A549 (cell line): ENCODE data around the gene RBM14. TPM values are rescaled to one million over a fixed set of nuclear protein-coding genes. Genes with fewer than 3 reads are reported as not detected.
A peak's percentile ranks its signal among the peaks of the same experiment; 100 is the strongest.

Experiments used
- ATAC-seq, 2 experiments: fragments of 200-7000 bp in 1 of 2; fragments of >200 bp in 1 of 2; cut with Nextera tagmentation in 1 of 2; cut with Tn5 transposase in 1 of 2; 3 replicates each; pipeline versions ENCODE4 v1.8.0 to v1.9.1; 2018 to 2020; ENCODE audit warnings: mild to moderate bottlenecking in 1 of 2, moderate library complexity in 1 of 2
- CTCF ChIA-PET: fragments of 300-600 bp; sonication (Branson Sonifier 250); formaldehyde crosslinking; extraction: SDS; loops from one replicate; lab custom pipeline; 2021; ENCODE audit warnings: antibody characterized with exemption, inconsistent platforms; lab: Yijun Ruan, JAX
- POLR2A ChIA-PET: fragments of 350-600 bp; formaldehyde crosslinking; extraction: SDS; loops from one replicate; lab custom pipeline; 2021; ENCODE audit warnings: antibody characterized with exemption, inconsistent platforms; lab: Yijun Ruan, JAX
- DNase-seq, 2 experiments: peaks; one replicate each; pipeline versions ENCODE4 v3.0.0 to v3.0.0-alpha.2; 2011 to 2016; ENCODE audit warnings: low read depth in 1 of 2, low spot score in 1 of 2
- FAIRE-seq: peaks from 2 replicates; lab custom pipeline; 2011; peaks lifted over from hg19 to GRCh38; lab: Jason Lieb, UNC
- H3K27ac ChIP-seq, 2 experiments: fragments of >200 bp; sonication (Bioruptor Twin); formaldehyde crosslinking; 3 replicates each; pipeline ENCODE4 v1.5.1; 2016 to 2017
- H3K4me1 ChIP-seq: fragments of >200 bp; sonication (Bioruptor Twin); formaldehyde crosslinking; 3 replicates; pipeline ENCODE4 v1.6.1; 2016
- H3K4me2 ChIP-seq: fragments of >200 bp; sonication (Bioruptor Twin); formaldehyde crosslinking; 3 replicates; pipeline ENCODE4 v1.6.1; 2016
- H3K4me3 ChIP-seq: fragments of >200 bp; sonication (Bioruptor Twin); formaldehyde crosslinking; 3 replicates; pipeline ENCODE4 v1.5.1; 2016
- H3K9me3 ChIP-seq: fragments of >200 bp; sonication (Bioruptor Twin); formaldehyde crosslinking; 3 replicates; pipeline ENCODE4 v1.6.1; 2016
- ATOH8 ChIP-seq: fragments of 250-450 bp; sonication (Bioruptor Pico); IDR thresholded peaks from 2 replicates; pipeline ENCODE4 v1.5.0; 2020; ENCODE audit warnings: low read depth, mild to moderate bottlenecking, moderate library complexity
- CBX2 ChIP-seq: fragments of 200-600 bp; sonication (generic); IDR thresholded peaks from 2 replicates; pipeline ENCODE4 v1.6.1; 2016; ENCODE audit warnings: low read depth, mild to moderate bottlenecking, borderline replicate concordance
- CHD4 ChIP-seq: fragments of 200-600 bp; sonication (generic); IDR thresholded peaks from 2 replicates; pipeline ENCODE4 v1.6.1; 2016; ENCODE audit warnings: antibody characterized with exemption, mild to moderate bottlenecking, borderline replicate concordance
- E2F6 ChIP-seq: IDR thresholded peaks from 2 replicates; pipeline ENCODE4 v1.6.1; 2012; ENCODE audit warnings: low read depth, borderline replicate concordance
- EHF ChIP-seq: fragments of 250-450 bp; sonication (Bioruptor Pico); IDR thresholded peaks from 2 replicates; pipeline ENCODE4 v1.5.0; 2020; ENCODE audit warnings: mild to moderate bottlenecking
- EHMT2 ChIP-seq: fragments of 200-600 bp; sonication (generic); IDR thresholded peaks from 2 replicates; pipeline ENCODE4 v1.6.1; 2016; ENCODE audit warnings: antibody characterized with exemption, low read depth, mild to moderate bottlenecking, moderate library complexity
- ELK1 ChIP-seq: fragments of 150-350 bp; IDR thresholded peaks from 2 replicates; pipeline ENCODE4 v1.6.1; 2014; ENCODE audit warnings: low read depth, mild to moderate bottlenecking, low read length
- EP300 ChIP-seq, 2 experiments: fragments of >200 bp; sonication (Bioruptor Twin); formaldehyde crosslinking; IDR thresholded peaks; 2 replicates in 1 of 2; 3 replicates in 1 of 2; pipeline ENCODE4 v1.6.1; 2016 to 2017
- FOSB ChIP-seq: fragments of 250-450 bp; sonication (Bioruptor Pico); IDR thresholded peaks from 2 replicates; pipeline ENCODE4 v1.5.0; 2020; ENCODE audit warnings: mild to moderate bottlenecking, moderate library complexity
- GATA3 ChIP-seq: IDR thresholded peaks from 2 replicates; pipeline ENCODE4 v1.6.1; 2012; ENCODE audit warnings: borderline replicate concordance
- HES2 ChIP-seq: fragments of >200 bp; sonication (Bioruptor Twin); formaldehyde crosslinking; IDR thresholded peaks from 2 replicates; pipeline ENCODE4 v1.6.1; 2016
- HEYL ChIP-seq: fragments of 250-450 bp; sonication (Bioruptor Pico); IDR thresholded peaks from 2 replicates; pipeline ENCODE4 v1.8.0; 2021; ENCODE audit warnings: mild to moderate bottlenecking, moderate library complexity
- HMGXB4 ChIP-seq: fragments of 250-450 bp; sonication (Bioruptor Pico); IDR thresholded peaks from 2 replicates; pipeline ENCODE4 v1.5.0; 2021; ENCODE audit warnings: mild to moderate bottlenecking, moderate library complexity, borderline replicate concordance
- HOXB13 ChIP-seq: fragments of 250-450 bp; sonication (Bioruptor Pico); IDR thresholded peaks from 2 replicates; pipeline ENCODE4 v1.5.0; 2020; ENCODE audit warnings: low read depth, mild to moderate bottlenecking, moderate library complexity
- HOXB5 ChIP-seq: fragments of 250-450 bp; sonication (Bioruptor Pico); IDR thresholded peaks from 2 replicates; pipeline ENCODE4 v1.5.0; 2020; ENCODE audit warnings: mild to moderate bottlenecking, moderate library complexity
- KDM1A ChIP-seq: fragments of 200-600 bp; sonication (generic); IDR thresholded peaks from 2 replicates; pipeline ENCODE4 v1.6.1; 2016; ENCODE audit warnings: low read depth, mild to moderate bottlenecking
- KDM5A ChIP-seq: fragments of 200-600 bp; sonication (generic); IDR thresholded peaks from 2 replicates; pipeline ENCODE4 v1.6.1; 2016; ENCODE audit warnings: antibody characterized with exemption, mild to moderate bottlenecking
- MAFK ChIP-seq: fragments of 450-650 bp; IDR thresholded peaks from 2 replicates; pipeline ENCODE4 v1.6.1; 2014; ENCODE audit not compliant: partially characterized antibody
- MAZ ChIP-seq: fragments of 150-350 bp; IDR thresholded peaks from 2 replicates; pipeline ENCODE4 v1.6.1; 2014; ENCODE audit warnings: antibody characterized with exemption, low read depth, low read length, borderline replicate concordance
- NFE2L2 ChIP-seq: fragments of 150-350 bp; conservative IDR thresholded peaks from 2 replicates; pipeline ENCODE4 v1.6.1; 2014; ENCODE audit warnings: low read length
- PBX3 ChIP-seq: IDR thresholded peaks from 2 replicates; pipeline ENCODE4 v1.6.1; 2012
- POLR2A ChIP-seq: IDR thresholded peaks from 2 replicates; pipeline ENCODE4 v1.6.1; 2012; ENCODE audit warnings: mild to moderate bottlenecking, low read length
- POLR2AphosphoS2 ChIP-seq: conservative IDR thresholded peaks from 2 replicates; pipeline ENCODE4 v1.6.1; 2012; ENCODE audit warnings: low read length, improper control_type of control experiment, inconsistent platforms
- TFCP2L1 ChIP-seq: fragments of 250-450 bp; sonication (Bioruptor Pico); IDR thresholded peaks from 2 replicates; pipeline ENCODE4 v1.5.0; 2021; ENCODE audit warnings: mild to moderate bottlenecking
- ZSCAN20 ChIP-seq: fragments of 250-450 bp; sonication (Bioruptor Pico); IDR thresholded peaks from 2 replicates; pipeline ENCODE4 v1.8.0; 2022; ENCODE audit warnings: mild to moderate bottlenecking, moderate library complexity
- WGBS: methylation state at CpG from one replicate; pipeline ENCODE4 v1.1.6; 2017; ENCODE audit errors: missing lambda C conversion rate; 5-methylcytosine and 5-hydroxymethylcytosine counted together
- polyA plus RNA-seq, 4 experiments: library from polyadenylated mRNA; depleted of rRNA in 3 of 4; stranded (reverse); fragments of >200 nt; fragmentation: RNase III in 1 of 4; extraction: RNeasy Plus Mini Kit Qiagen cat#74134 plus additional on column Dnase treatment in 1 of 4; gene quantifications; 2 replicates in 3 of 4; 3 replicates in 1 of 4; pipeline ENCODE4 v1.2.3, GENCODE V29; 2011 to 2017

RBM14 gene
- polyA plus RNA-seq, 2 of the 4 experiments (the other 2 are of a cell fraction), result 33.0 to 103 TPM

GRCh38 chr11:66649903-66650302 is 33.5 kb downstream of the RBM14 start:
- POLR2A ChIA-PET, result interaction anchor here (1.1 to 5.3 kb wide), 3 partner anchors 9 to 33 kb away, joined by 3 to 31 read pairs (median 7); partner anchors contain the start of genes RBM14 and RBM4
- CTCF ChIA-PET, result interaction anchor here (1.9 to 2.5 kb wide), 2 partner anchors 13 to 19 kb away, joined by 6 to 12 read pairs; partner anchors contain the start of gene RBM4
- no peak overlapping the region for H3K4me2 ChIP-seq
- H3K4me1 ChIP-seq, result 0 out of 3 replicates have a peak, but pooled peaks cover 5% of the 10 kb centered on the region
- no peaks in the 10 kb centered on the region for H3K9me3 ChIP-seq
- WGBS, result 90% methylated on average over 5 of the region's 5 CpGs
- TF ChIP-seq KDM5A (no peak), ELK1 (no peak), ZSCAN20 (CRISPR knock-in tag) (no peak), POLR2AphosphoS2 (peak; percentile 68; the same call in 1 of the 2 replicates), CBX2 (no peak)
- FAIRE-seq (no peak), ATAC-seq (no peak), DNase-seq (no peak)
- H3K27ac ChIP-seq, result no peak overlapping the region
- no peak overlapping the region for H3K4me3 ChIP-seq

GRCh38 chr11:66651016-66651415 is 34.6 kb downstream of the RBM14 start:
- ATAC-seq (peak in 1 of 2 experiments; percentile 20; a peak in 1 of 6 replicates), DNase-seq (no peak), FAIRE-seq (no peak)
- Histone ChIP-seq H3K4me3 (no peak overlapping the region), H3K4me1 (no peaks in the 10 kb centered on the region), H3K4me2 (no peak overlapping the region), H3K9me3 (no peaks in the 10 kb centered on the region), H3K27ac (no peak overlapping the region)
- ChIA-PET POLR2A (interaction anchor here (5.3 kb wide), 1 partner anchor 13 kb away, joined by 31 read pairs; the partner anchor contains the start of gene RBM4), CTCF (interaction anchor here (1.3 kb wide), 1 partner anchor 13 kb away, joined by 3 read pairs; no protein-coding TSS in a partner anchor)
- TF ChIP-seq HOXB13 (CRISPR knock-in tag), result no peak
- TF ChIP-seq POLR2A, result no peak
- TF ChIP-seq KDM1A, result no peak
- TF ChIP-seq CBX2, result no peak
- no peak for TF ChIP-seq KDM5A
- no peak for TF ChIP-seq PBX3
- no peak for TF ChIP-seq TFCP2L1
- TF ChIP-seq E2F6, result no peak
- TF ChIP-seq NFE2L2, result no peak
- no peak for TF ChIP-seq EHMT2
- TF ChIP-seq HOXB5 (CRISPR knock-in tag), result no peak
- TF ChIP-seq CHD4, result no peak
- TF ChIP-seq ZSCAN20 (CRISPR knock-in tag), result no peak
- no peak for TF ChIP-seq EP300 (IDR thresholded peaks at IDR 0.05)
- TF ChIP-seq GATA3, result no peak
- TF ChIP-seq HEYL (CRISPR knock-in tag), result no peak
- TF ChIP-seq HES2, result no peak
- TF ChIP-seq MAZ, result no peak
- whole genome bisulfite sequencing, result 93% methylated on average over 2 of the region's 2 CpGs

- POLR2A ChIA-PET, result interaction anchor here (2.6 kb wide), 1 partner anchor 14 kb away, joined by 9 read pairs; the partner anchor contains the start of gene RBM4
- H3K9me3 ChIP-seq, result no peaks in the 10 kb centered on the region
- no peak overlapping the region for H3K4me3 ChIP-seq
- CTCF ChIA-PET, result interaction anchor here (0.5 to 1.2 kb wide), 5 partner anchors 7 to 60 kb away, joined by 3 read pairs; partner anchors contain the start of genes CCDC87 and CCS
- no peak overlapping the region for H3K4me2 ChIP-seq
- WGBS, result 97% methylated on average over 7 of the region's 7 CpGs
- no peaks in the 10 kb centered on the region for H3K4me1 ChIP-seq
- H3K27ac ChIP-seq, result no peak overlapping the region
- ATAC-seq (peak; percentile 13 to 27; a peak in 4 of 6 replicates), FAIRE-seq (no peak), DNase-seq (no peak)
- TF ChIP-seq PBX3 (no peak), EHF (CRISPR knock-in tag) (no peak), MAFK (no peak), CHD4 (no peak), HMGXB4 (no peak), MAZ (no peak), FOSB (CRISPR knock-in tag) (no peak), ATOH8 (CRISPR knock-in tag) (no peak), KDM1A (no peak)
Observed at GRCh38 chr11:66652651-66653050, 36.2 kb downstream of the RBM14 start.
